T-helper 2 cell (primary cell): ENCODE measurements around the gene SMAD6.
"Not testable (repeated sequence)": the region's sequence is repeated elsewhere in the genome, so short reads cannot be mapped to it uniquely, and the experiment has no call there.

Experiments
- DNase-seq, 5 experiments: peaks; one replicate each; pipeline versions ENCODE4 v3.0.0 to v3.0.0-alpha.2; 2012 to 2022

The SMAD6 gene

DNA sequence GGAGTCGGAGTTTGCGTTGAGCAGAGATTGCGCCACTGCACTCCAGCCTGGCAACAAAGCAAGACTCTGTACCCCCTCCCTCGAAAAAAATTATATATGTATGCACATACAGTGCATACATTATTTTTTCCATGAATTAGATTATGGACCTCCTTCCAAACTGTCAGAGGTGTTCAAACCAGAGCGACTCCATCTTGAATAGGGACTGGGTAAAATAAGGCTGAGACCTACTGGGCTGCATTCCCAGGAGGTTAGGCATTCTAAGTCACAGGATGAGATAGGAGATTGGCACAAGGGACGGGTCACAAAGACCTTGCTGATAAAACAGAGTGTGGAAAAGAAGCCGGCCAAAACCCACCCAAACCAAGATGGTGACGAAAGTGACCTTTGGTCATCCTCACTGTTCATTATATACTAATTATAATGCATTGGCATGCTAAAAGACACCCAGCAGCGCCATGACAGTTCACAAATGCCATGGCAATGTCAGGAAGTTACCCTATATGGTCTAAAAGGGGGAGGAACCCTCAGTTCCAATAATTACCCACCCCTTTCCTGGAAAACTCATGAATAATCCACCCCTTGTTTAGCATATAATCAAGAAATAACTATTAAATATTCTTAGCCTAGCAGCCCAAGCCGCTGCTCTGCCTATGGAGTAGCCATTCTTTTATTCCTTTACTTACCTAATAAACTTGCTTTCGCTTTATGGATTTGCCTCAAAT is 126.9 kb downstream of the SMAD6 start:
- DNase-seq = not testable (repeated sequence)

GRCh38 chr15:66829551-66830121 is 127.6 kb downstream of the SMAD6 start:
- DNase-seq = no peak

DNA sequence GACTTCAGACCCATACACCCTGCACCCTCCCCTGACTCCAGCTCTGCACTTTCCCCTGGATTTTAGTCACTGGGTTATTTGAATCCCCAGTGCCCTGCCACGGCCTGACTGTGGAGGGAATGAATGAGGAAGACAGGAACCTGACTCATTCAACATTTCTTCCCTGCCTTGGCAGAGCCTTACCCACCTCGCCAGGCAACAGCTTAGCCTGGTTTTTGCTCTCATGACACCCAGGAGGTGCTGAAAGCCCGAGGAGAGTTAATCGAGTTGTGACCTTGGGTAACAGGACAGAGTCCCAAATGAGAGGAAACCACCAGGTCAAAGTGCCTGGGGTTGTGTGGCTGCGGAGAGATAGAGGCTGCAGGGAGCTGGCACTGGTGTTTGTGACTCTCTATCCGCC is 128.3 kb downstream of the SMAD6 start:
- no peak for DNase-seq

- DNase-seq = no peak
Observed at GRCh38 chr15:66830823-66831222, 128.8 kb downstream of the SMAD6 start.

- DNase-seq = no peak
Observed at GRCh38 chr15:66831289-66831688, 129.3 kb downstream of the SMAD6 start.

DNA sequence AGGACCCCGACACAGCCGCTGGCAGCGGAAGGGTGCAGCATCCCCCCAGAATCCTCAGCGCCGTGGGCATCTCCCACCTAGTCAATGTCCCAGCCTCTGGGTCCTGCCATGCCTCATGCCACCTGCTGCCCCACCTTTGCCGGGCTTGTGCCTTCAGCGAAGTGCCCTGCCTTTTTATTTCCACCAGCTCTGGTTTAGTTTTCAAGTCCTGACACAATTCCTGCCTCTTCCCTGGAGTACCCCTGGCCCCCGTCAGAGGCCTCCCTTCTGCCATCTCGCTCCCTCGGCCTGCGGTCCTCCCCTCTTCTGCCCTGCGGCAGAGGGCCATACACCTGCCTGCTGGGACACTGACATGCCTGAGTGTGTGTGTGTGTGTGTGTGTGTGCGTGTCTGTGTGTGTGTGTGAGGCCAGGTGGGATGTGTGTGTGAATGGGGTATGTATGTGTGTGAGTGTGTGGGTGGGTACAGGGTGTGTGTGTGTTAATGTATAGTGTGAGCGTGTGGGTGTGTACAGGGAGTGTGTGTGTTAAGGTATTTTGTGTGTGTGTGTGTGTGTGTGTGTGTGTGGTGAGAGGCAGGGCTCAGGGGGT is 129.9 kb downstream of the SMAD6 start:
- no peak for DNase-seq
